H1 (cell line): ENCODE data around the gene CFAP74. TPM values are rescaled to one million over a fixed set of nuclear protein-coding genes. Genes with fewer than 3 reads are reported as not detected.

ENCODE experiments used
- CTCF ChIA-PET: fragments of 300-600 bp; sonication (Branson Sonifier 250); formaldehyde crosslinking; loops from one replicate; lab custom pipeline; 2021; ENCODE audit not compliant: partially characterized antibody; lab: Charles Lee
- POLR2A ChIA-PET: fragments of 300-600 bp; sonication (Branson Sonifier 250); formaldehyde crosslinking; loops from one replicate; lab custom pipeline; 2021; ENCODE audit warnings: inconsistent platforms; ENCODE audit not compliant: partially characterized antibody; lab: Charles Lee
- DNase-seq, 2 experiments: peaks; one replicate each; pipeline versions ENCODE4 v3.0.0 to v3.0.0-alpha.2; 2010 to 2022; ENCODE audit warnings: low spot score in 2 of 2, low read depth in 1 of 2, mixed read lengths in 1 of 2
- FAIRE-seq: peaks from 2 replicates; lab custom pipeline; 2011; peaks lifted over from hg19 to GRCh38; lab: Jason Lieb, UNC
- H2AFZ ChIP-seq: 2 replicates; pipeline ENCODE4 v1.8.1; 2012; ENCODE audit warnings: low read length, inconsistent platforms
- H2AK5ac ChIP-seq: 2 replicates; pipeline ENCODE4 v1.6.1; 2013; ENCODE audit warnings: low read depth, low read length
- H2BK120ac ChIP-seq: replicated peaks from 2 replicates; pipeline ENCODE3; 2013; ENCODE audit warnings: low read depth, low read length, inconsistent platforms
- H2BK12ac ChIP-seq: 2 replicates; pipeline ENCODE4 v1.6.1; 2013; ENCODE audit warnings: low read depth, low read length
- H2BK15ac ChIP-seq: 2 replicates; pipeline ENCODE4 v1.6.1; 2013; ENCODE audit warnings: low read length
- H2BK20ac ChIP-seq: 2 replicates; pipeline ENCODE4 v1.6.1; 2013; ENCODE audit warnings: low read length
- H2BK5ac ChIP-seq: 2 replicates; pipeline ENCODE4 v1.6.1; 2013; ENCODE audit warnings: low read depth, low read length
- H3K14ac ChIP-seq: 2 replicates; pipeline ENCODE4 v1.6.1; 2013; ENCODE audit warnings: inconsistent platforms; ENCODE audit not compliant: insufficient read length
- H3K18ac ChIP-seq: 2 replicates; pipeline ENCODE4 v1.6.1; 2013; ENCODE audit warnings: low read length; ENCODE audit errors: extremely low read depth
- H3K23ac ChIP-seq: 2 replicates; pipeline ENCODE4 v1.6.1; 2013; ENCODE audit warnings: inconsistent platforms; ENCODE audit not compliant: insufficient read length
- H3K23me2 ChIP-seq: 2 replicates; pipeline ENCODE4 v1.6.1; 2013; ENCODE audit warnings: low read depth, low read length
- H3K27ac ChIP-seq: 2 replicates; pipeline ENCODE4 v1.6.1; 2011; ENCODE audit warnings: low read depth, low read length, inconsistent platforms
- H3K27me3 ChIP-seq, 4 experiments: replicated peaks in 1 of 4; 1 replicate in 1 of 4; 2 replicates in 3 of 4; pipeline versions ENCODE4 v1.6.1 to v1.8.1; 2011 to 2013; ENCODE audit warnings: low read length in 3 of 4, mild to moderate bottlenecking in 3 of 4, inconsistent platforms in 2 of 4, mixed read lengths in 2 of 4, moderate library complexity in 1 of 4; ENCODE audit not compliant: control insufficient read depth in 3 of 4, insufficient read depth in 3 of 4; ENCODE audit errors: extremely low read depth in 1 of 4
- H3K36me3 ChIP-seq, 4 experiments: 2 replicates each; pipeline versions ENCODE4 v1.6.1 to v1.8.1; 2011 to 2013; ENCODE audit warnings: mild to moderate bottlenecking in 4 of 4, low read length in 3 of 4, moderate library complexity in 2 of 4, control low read depth in 1 of 4, inconsistent platforms in 1 of 4; ENCODE audit not compliant: insufficient read depth in 4 of 4, control insufficient read depth in 2 of 4
- H3K4ac ChIP-seq: replicated peaks from 2 replicates; pipeline ENCODE3; 2013; ENCODE audit warnings: low read length, low read depth, mixed read lengths, inconsistent platforms; ENCODE audit not compliant: insufficient read length
- H3K4me1 ChIP-seq, 4 experiments: replicated peaks in 1 of 4; 1 replicate in 1 of 4; 2 replicates in 3 of 4; pipeline versions ENCODE4 v1.6.1 to v1.8.1; 2011 to 2013; ENCODE audit warnings: low read length in 3 of 4, inconsistent platforms in 2 of 4, mixed read lengths in 1 of 4; ENCODE audit not compliant: insufficient read depth in 4 of 4, control insufficient read depth in 3 of 4
- H3K4me2 ChIP-seq, 2 experiments: 2 replicates each; pipeline versions ENCODE4 v1.6.1 to v1.8.1; 2011 to 2013; ENCODE audit warnings: low read depth in 2 of 2, low read length in 2 of 2, control low read depth in 1 of 2, inconsistent platforms in 1 of 2, mild to moderate bottlenecking in 1 of 2; ENCODE audit not compliant: insufficient read depth in 1 of 2
- H3K4me3 ChIP-seq, 4 experiments: fragments of 200-600, 300-600 bp in 1 of 4; sonication (generic), shearing (Covaris generic), sonication (Bioruptor Twin) in 1 of 4; 2 replicates each; pipeline versions ENCODE4 v1.5.1 to v1.8.1; 2011 to 2016; ENCODE audit warnings: low read length in 4 of 4, low read depth in 3 of 4, control low read depth in 2 of 4, inconsistent platforms in 2 of 4, mild to moderate bottlenecking in 2 of 4, mixed read lengths in 1 of 4, moderate library complexity in 1 of 4; ENCODE audit not compliant: insufficient read depth in 2 of 4; ENCODE audit errors: extremely low read depth in 1 of 4
- H3K56ac ChIP-seq: replicated peaks from 2 replicates; pipeline ENCODE3; 2013; ENCODE audit warnings: low read depth, mild to moderate bottlenecking, mixed read lengths, low read length, inconsistent platforms; ENCODE audit not compliant: insufficient read length
- H3K79me1 ChIP-seq: 2 replicates; pipeline ENCODE4 v1.6.1; 2013; ENCODE audit warnings: low read depth, low read length, control low read depth
- H3K79me2 ChIP-seq, 2 experiments: 2 replicates each; pipeline versions ENCODE4 v1.6.1 to v1.8.1; 2012 to 2013; ENCODE audit warnings: low read length in 2 of 2, mild to moderate bottlenecking in 2 of 2, inconsistent platforms in 1 of 2; ENCODE audit not compliant: insufficient read depth in 2 of 2, control insufficient read depth in 1 of 2
- H3K9ac ChIP-seq, 4 experiments: replicated peaks in 1 of 4; 1 replicate in 1 of 4; 2 replicates in 3 of 4; pipeline versions ENCODE4 v1.6.1 to v1.8.1; 2011 to 2013; ENCODE audit warnings: low read depth in 3 of 4, low read length in 3 of 4, control low read depth in 2 of 4, mild to moderate bottlenecking in 2 of 4, moderate library complexity in 2 of 4, inconsistent platforms in 1 of 4; ENCODE audit errors: extremely low read depth in 1 of 4
- H3K9me3 ChIP-seq, 2 experiments: 2 replicates each; pipeline versions ENCODE4 v1.6.1 to v1.8.1; 2012 to 2013; ENCODE audit warnings: mild to moderate bottlenecking in 2 of 2, moderate library complexity in 2 of 2, control low read depth in 1 of 2, inconsistent platforms in 1 of 2, low read depth in 1 of 2, low read length in 1 of 2, mixed read lengths in 1 of 2; ENCODE audit not compliant: insufficient read depth in 2 of 2
- H4K20me1 ChIP-seq, 2 experiments: replicated peaks in 1 of 2; 2 replicates each; pipeline versions ENCODE3 to v1.8.1; 2011 to 2013; ENCODE audit warnings: inconsistent platforms in 2 of 2, low read length in 2 of 2, mild to moderate bottlenecking in 1 of 2; ENCODE audit not compliant: insufficient read depth in 2 of 2, control insufficient read depth in 1 of 2
- H4K5ac ChIP-seq: 2 replicates; pipeline ENCODE4 v1.6.1; 2013; ENCODE audit warnings: low read length, low read depth, mixed read lengths, inconsistent platforms; ENCODE audit not compliant: insufficient read length
- H4K8ac ChIP-seq: 2 replicates; pipeline ENCODE4 v1.8.0; 2013; ENCODE audit warnings: mild to moderate bottlenecking, moderate library complexity, low read length, inconsistent platforms; ENCODE audit not compliant: insufficient read depth; ENCODE audit errors: extremely low read depth
- H4K91ac ChIP-seq: replicated peaks from 2 replicates; pipeline ENCODE3; 2013; ENCODE audit warnings: low read length, mixed read lengths, inconsistent platforms; ENCODE audit not compliant: insufficient read length
- BACH1 ChIP-seq: IDR thresholded peaks from 2 replicates; pipeline ENCODE4 v1.6.1; 2012; ENCODE audit warnings: low read length, improper control_type of control experiment
- CEBPB ChIP-seq: IDR thresholded peaks from 2 replicates; pipeline ENCODE4 v1.6.1; 2012; ENCODE audit warnings: low read depth, low read length
- CREB1 ChIP-seq: IDR thresholded peaks from 2 replicates; pipeline ENCODE4 v1.6.1; 2012; ENCODE audit warnings: inconsistent platforms
- EGR1 ChIP-seq: IDR thresholded peaks from 2 replicates; pipeline ENCODE4 v1.6.1; 2011; ENCODE audit warnings: low read depth, low read length, borderline replicate concordance
- PHF8 ChIP-seq: fragments of 200-600 bp; sonication (generic); conservative IDR thresholded peaks from 2 replicates; pipeline ENCODE4 v1.7.1; 2012; ENCODE audit warnings: low read depth, mild to moderate bottlenecking, inconsistent platforms, low read length, moderate library complexity
- POU5F1 ChIP-seq: IDR thresholded peaks from 2 replicates; pipeline ENCODE4 v1.6.1; 2011; ENCODE audit warnings: low read depth, mild to moderate bottlenecking, low read length, moderate library complexity
- RAD21 ChIP-seq, 2 experiments: IDR thresholded peaks in 1 of 2; conservative IDR thresholded peaks in 1 of 2; 2 replicates each; pipeline ENCODE4 v1.6.1; 2011; ENCODE audit warnings: low read depth in 2 of 2, low read length in 2 of 2, improper control_type of control experiment in 1 of 2, inconsistent platforms in 1 of 2, mild to moderate bottlenecking in 1 of 2, moderate library complexity in 1 of 2
- RBBP5 ChIP-seq: IDR thresholded peaks from 2 replicates; pipeline ENCODE4 v1.7.1; 2012; ENCODE audit warnings: low read depth, mild to moderate bottlenecking, inconsistent platforms, low read length, moderate library complexity, borderline replicate concordance
- SAP30 ChIP-seq: fragments of 300-600 bp; sonication (generic); IDR thresholded peaks from 2 replicates; pipeline ENCODE4 v1.7.1; 2012; ENCODE audit warnings: low read length, moderate library complexity, mild to moderate bottlenecking, inconsistent platforms; ENCODE audit not compliant: insufficient read depth, insufficient replicate concordance
- SIRT6 ChIP-seq: IDR thresholded peaks from one replicate; pipeline ENCODE4 v1.7.1; 2012; ENCODE audit warnings: low read length, inconsistent platforms
- SUZ12 ChIP-seq: fragments of 200-600 bp; sonication (generic); IDR thresholded peaks from 2 replicates; pipeline ENCODE4 v1.6.1; 2012; ENCODE audit warnings: mild to moderate bottlenecking, inconsistent platforms, low read length, moderate library complexity, mixed read lengths
- TBP ChIP-seq: IDR thresholded peaks from 2 replicates; pipeline ENCODE4 v1.6.1; 2011; ENCODE audit warnings: low read depth, low read length, improper control_type of control experiment
- WGBS, 2 experiments: shearing (Covaris generic) in 1 of 2; methylation state at CpG; one replicate each; pipeline versions ENCODE4 v1.1.6 to v1.1.7; 2013 to 2015; ENCODE audit warnings: low lambda C conversion rate in 2 of 2, mixed read lengths in 2 of 2, inconsistent platforms in 1 of 2, low coverage in 1 of 2, missing lambda C conversion rate in 1 of 2; ENCODE audit not compliant: insufficient replicate concordance in 2 of 2, insufficient coverage in 1 of 2, insufficient read length in 1 of 2; ENCODE audit errors: extremely low coverage in 1 of 2, missing lambda C conversion rate in 1 of 2; 5-methylcytosine and 5-hydroxymethylcytosine counted together
- polyA plus RNA-seq, 7 experiments: library from polyadenylated mRNA; depleted of rRNA in 3 of 7; stranded (reverse) in 5 of 7; unstranded in 2 of 7; fragments of >200 nt in 5 of 7; fragments of 200-250 nt in 2 of 7; gene quantifications; 1 replicate in 5 of 7; 2 replicates in 1 of 7; 4 replicates in 1 of 7; pipeline versions ENCODE4 v1.2.1 to v1.2.3, GENCODE V29; 2011 to 2013; ENCODE audit warnings: missing spikeins in 2 of 7, mixed read lengths in 2 of 7
- total RNA-seq: library from RNA; stranded (reverse); fragmentation: NEBNext Ultra II Directional; extraction: Animal tissue kit (Norgen Biotek cat#: 25700); gene quantifications from 2 replicates; pipeline ENCODE4 v1.2.1, GENCODE V29; 2021
- TF ChIP-seq, protein P1 (sequence below): IDR thresholded peaks from 2 replicates; pipeline ENCODE4 v1.6.1; 2011; ENCODE audit warnings: low read length, improper control_type of control experiment

The CFAP74 gene
- total and polyA plus RNA-seq, 2 of the 8 experiments (the other 6 are each of a cell fraction or from before 2014, with no cell fraction given) = 0.09 to 0.20 TPM

GRCh38 chr1:2039251-2039650, 35.7 kb upstream of the CFAP74 start:
- no peak overlapping the region for H3K4me2 ChIP-seq
- FAIRE-seq (no peak), DNase-seq (no peak)
- H3K9me3 ChIP-seq = no peaks in the 10 kb centered on the region
- no peaks in the 10 kb centered on the region; a peak in 1 of 7 replicates for H3K4me1 ChIP-seq
- no peaks in the 10 kb centered on the region for H3K23me2 ChIP-seq
- H3K79me2 ChIP-seq = no peaks in the 10 kb centered on the region
- no peak overlapping the region for H2AK5ac ChIP-seq
- ChIA-PET POLR2A (no interaction called here), CTCF (interaction anchor here (0.8 to 8.8 kb wide), 6 partner anchors 10 to 100 kb away, joined by 3 to 249 read pairs (median 12); no protein-coding TSS in a partner anchor)
- H3K23ac ChIP-seq = no peak overlapping the region
- H3K56ac ChIP-seq = no peak overlapping the region
- no peak overlapping the region for H4K91ac ChIP-seq
- H2BK5ac ChIP-seq = no peak overlapping the region
- H3K14ac ChIP-seq = no peak overlapping the region
- H2BK15ac ChIP-seq = no peak overlapping the region
- H3K27me3 ChIP-seq = peaks cover 0 to 4% (median 0%) of the 10 kb centered on the region in 4 experiments; a peak in 2 of 7 replicates
- H2BK20ac ChIP-seq = no peak overlapping the region
- H4K5ac ChIP-seq = no peak overlapping the region
- H2BK120ac ChIP-seq = no peak overlapping the region
- no peaks in the 10 kb centered on the region for H3K36me3 ChIP-seq
- no peak overlapping the region for H2AFZ ChIP-seq
- H3K27ac ChIP-seq = no peak overlapping the region
- no peak overlapping the region for H2BK12ac ChIP-seq
- H4K20me1 ChIP-seq = peaks cover 0 to 3% of the 10 kb centered on the region in 2 experiments
- no peak overlapping the region for H3K4ac ChIP-seq
- WGBS, 2 experiments = 93% methylated on average over 8 of the region's 8 CpGs; no CpG with 5 or more reads in 1 of the 2 experiments
- no peaks in the 10 kb centered on the region for H3K79me1 ChIP-seq
- H3K9ac ChIP-seq = no peak overlapping the region
- H3K18ac ChIP-seq = no peak overlapping the region
- H3K4me3 ChIP-seq = no peak overlapping the region
- no peak overlapping the region for H4K8ac ChIP-seq
- TF ChIP-seq SAP30 (no peak), CEBPB (no peak), CREB1 (no peak), TBP (no peak), SIRT6 (no peak), EGR1 (no peak), PHF8 (no peak), RAD21 (IDR thresholded peaks at IDR 0.05 in 1 of 2, conservative IDR thresholded peaks at IDR 0.05 in 1 of 2; ENCODE audit: low read depth in 2 of 2, low read length in 2 of 2) (no peak), RBBP5 (no peak), BACH1 (no peak), SUZ12 (no peak), POU5F1 (no peak)
- TF ChIP-seq, protein P1, sequence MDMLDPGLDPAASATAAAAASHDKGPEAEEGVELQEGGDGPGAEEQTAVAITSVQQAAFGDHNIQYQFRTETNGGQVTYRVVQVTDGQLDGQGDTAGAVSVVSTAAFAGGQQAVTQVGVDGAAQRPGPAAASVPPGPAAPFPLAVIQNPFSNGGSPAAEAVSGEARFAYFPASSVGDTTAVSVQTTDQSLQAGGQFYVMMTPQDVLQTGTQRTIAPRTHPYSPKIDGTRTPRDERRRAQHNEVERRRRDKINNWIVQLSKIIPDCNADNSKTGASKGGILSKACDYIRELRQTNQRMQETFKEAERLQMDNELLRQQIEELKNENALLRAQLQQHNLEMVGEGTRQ = no peak
